ENCODE data around the gene SEMA6A. TPM values are rescaled to one million over a fixed set of nuclear protein-coding genes. Genes with fewer than 3 reads are reported as not detected.

SEMA6A gene
- polyA plus RNA-seq, 2 donors, result 1.4 to 1.6 TPM

DNA sequence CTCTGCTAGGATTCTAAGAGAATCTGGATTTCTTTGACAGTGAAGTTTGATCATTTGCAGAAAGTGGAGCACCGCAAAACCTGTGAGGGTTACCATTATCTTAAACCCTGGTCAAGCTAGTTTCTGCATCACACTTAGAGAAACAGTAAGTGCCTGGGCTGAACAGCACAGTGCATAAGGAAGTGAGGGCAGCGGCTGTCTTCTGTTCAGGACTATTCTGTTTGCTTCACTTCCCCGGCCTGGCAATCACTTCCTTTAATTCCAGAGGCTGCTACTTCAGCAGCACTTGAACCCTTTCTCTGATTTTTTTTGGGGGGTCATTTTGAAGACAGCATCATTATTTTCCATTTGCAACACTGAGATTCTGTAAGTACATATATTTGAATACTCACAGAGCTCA is 32.0 kb downstream of the SEMA6A start:
- Histone ChIP-seq H3K4me1 (ENCODE audit: control insufficient read depth in 2 of 2, insufficient read depth in 2 of 2, low read length in 1 of 2) (peaks cover 0 to 2% of the 10 kb centered on the region in 2 donors), H3K36me3 (ENCODE audit: control insufficient read depth in 2 of 2, insufficient read depth in 2 of 2, low read length in 1 of 2) (no peaks in the 10 kb centered on the region), H3K27ac (ENCODE audit: low read depth in 2 of 2, low read length in 1 of 2) (no peak overlapping the region), H3K27me3 (ENCODE audit: control insufficient read depth in 1 of 2, insufficient read depth in 2 of 2, low read length in 2 of 2) (no peaks in the 10 kb centered on the region), H3K9me3 (ENCODE audit: control insufficient read depth in 2 of 2, insufficient read depth in 1 of 2, low read depth in 1 of 2, low read length in 1 of 2) (peaks cover 3 to 14% of the 10 kb centered on the region in 2 donors), H3K4me3 (ENCODE audit: low read depth in 1 of 2, low read length in 2 of 2) (no peak overlapping the region)
- whole genome bisulfite sequencing, 2 donors, result 82 to 86% methylated on average over 3 of the region's 3 CpGs

DNA sequence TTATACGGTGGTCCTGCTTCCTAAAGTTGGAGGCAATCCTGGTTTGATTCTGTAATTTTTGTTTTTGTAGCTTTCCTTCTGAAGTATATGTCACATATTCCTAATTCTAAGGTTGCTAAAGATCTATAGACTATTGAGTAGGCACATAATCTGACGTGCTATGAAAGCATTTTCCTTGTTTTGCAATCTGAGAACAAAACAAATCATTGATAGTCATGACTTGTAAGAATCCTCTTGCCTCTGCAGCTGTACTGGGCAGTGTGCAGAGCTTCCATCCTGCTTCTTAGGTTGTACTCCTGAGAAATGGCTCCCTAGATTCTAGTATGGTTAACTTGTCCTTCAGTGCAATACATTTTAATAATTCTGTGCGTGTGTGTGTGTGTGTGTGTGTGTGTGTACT is 35.4 kb downstream of the SEMA6A start:
- Histone ChIP-seq H3K4me1 (ENCODE audit: control insufficient read depth in 2 of 2, insufficient read depth in 2 of 2, low read length in 1 of 2) (peaks cover 0 to 2% of the 10 kb centered on the region in 2 donors), H3K27ac (ENCODE audit: low read depth in 2 of 2, low read length in 1 of 2) (no peak overlapping the region), H3K4me3 (ENCODE audit: low read depth in 1 of 2, low read length in 2 of 2) (no peak overlapping the region), H3K27me3 (ENCODE audit: control insufficient read depth in 1 of 2, insufficient read depth in 2 of 2, low read length in 2 of 2) (no peaks in the 10 kb centered on the region), H3K36me3 (ENCODE audit: control insufficient read depth in 2 of 2, insufficient read depth in 2 of 2, low read length in 1 of 2) (no peaks in the 10 kb centered on the region), H3K9me3 (ENCODE audit: control insufficient read depth in 2 of 2, insufficient read depth in 1 of 2, low read depth in 1 of 2, low read length in 1 of 2) (no peaks in the 10 kb centered on the region)
- 79 to 90% methylated on average over 3 of the region's 3 CpGs for WGBS, 2 donors

DNA sequence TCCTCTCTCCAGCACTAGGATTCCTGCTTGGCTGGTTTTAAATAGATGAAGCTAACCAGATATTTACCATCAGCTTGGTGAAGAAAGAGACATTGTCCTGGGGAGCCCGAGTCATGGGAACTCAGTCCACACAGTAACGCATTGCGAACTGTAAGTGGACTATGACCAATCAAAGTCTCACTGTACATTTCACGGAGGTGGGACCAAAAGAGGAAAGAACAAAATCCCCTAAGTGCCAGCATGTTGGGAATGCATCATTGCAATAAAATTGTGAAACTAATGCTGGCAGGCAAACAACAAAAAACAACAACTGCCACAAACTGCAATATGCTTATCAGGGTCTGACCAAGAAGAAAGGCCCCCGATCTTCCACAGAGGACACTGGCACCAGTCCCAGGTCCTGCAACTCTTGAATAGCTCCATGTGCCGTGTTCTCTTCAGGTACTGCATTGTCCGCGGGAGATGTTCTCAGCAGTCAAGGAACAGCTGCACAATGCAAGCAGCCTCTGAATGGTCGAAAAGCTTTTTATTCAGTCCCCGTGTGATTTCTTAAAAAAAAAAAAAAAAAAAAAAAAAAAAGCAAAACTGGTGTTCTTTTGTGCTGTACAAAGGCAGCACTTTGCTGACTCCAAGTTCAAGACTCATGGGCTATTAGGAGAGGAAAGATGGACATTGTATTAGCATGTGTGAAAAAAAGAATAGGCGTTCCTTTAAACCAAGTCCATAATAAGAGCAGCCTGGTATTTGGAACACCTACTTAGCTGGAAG is 38.1 kb downstream of the SEMA6A start:
- Histone ChIP-seq H3K36me3 (ENCODE audit: control insufficient read depth in 2 of 2, insufficient read depth in 2 of 2, low read length in 1 of 2) (no peaks in the 10 kb centered on the region), H3K4me3 (ENCODE audit: low read depth in 1 of 2, low read length in 2 of 2) (no peak overlapping the region), H3K27me3 (ENCODE audit: control insufficient read depth in 1 of 2, insufficient read depth in 2 of 2, low read length in 2 of 2) (no peaks in the 10 kb centered on the region), H3K9me3 (ENCODE audit: control insufficient read depth in 2 of 2, insufficient read depth in 1 of 2, low read depth in 1 of 2, low read length in 1 of 2) (no peaks in the 10 kb centered on the region), H3K4me1 (ENCODE audit: control insufficient read depth in 2 of 2, insufficient read depth in 2 of 2, low read length in 1 of 2) (no peaks in the 10 kb centered on the region), H3K27ac (ENCODE audit: low read depth in 2 of 2, low read length in 1 of 2) (no peak overlapping the region)
- WGBS, 2 donors, result 70 to 79% methylated on average over 11 of the region's 11 CpGs

GRCh38 chr5:116534964-116535651 is 39.5 kb downstream of the SEMA6A start:
- Histone ChIP-seq H3K9me3 (ENCODE audit: control insufficient read depth in 2 of 2, insufficient read depth in 1 of 2, low read depth in 1 of 2, low read length in 1 of 2) (no peaks in the 10 kb centered on the region), H3K36me3 (ENCODE audit: control insufficient read depth in 2 of 2, insufficient read depth in 2 of 2, low read length in 1 of 2) (no peaks in the 10 kb centered on the region), H3K27me3 (ENCODE audit: control insufficient read depth in 1 of 2, insufficient read depth in 2 of 2, low read length in 2 of 2) (no peaks in the 10 kb centered on the region), H3K4me1 (ENCODE audit: control insufficient read depth in 2 of 2, insufficient read depth in 2 of 2, low read length in 1 of 2) (no peaks in the 10 kb centered on the region), H3K27ac (ENCODE audit: low read depth in 2 of 2, low read length in 1 of 2) (no peak overlapping the region), H3K4me3 (ENCODE audit: low read depth in 1 of 2, low read length in 2 of 2) (no peak overlapping the region)
- WGBS, 2 donors, result 87 to 90% methylated on average over 2 of the region's 2 CpGs

- Histone ChIP-seq H3K36me3 (ENCODE audit: control insufficient read depth in 2 of 2, insufficient read depth in 2 of 2, low read length in 1 of 2) (no peaks in the 10 kb centered on the region), H3K4me3 (ENCODE audit: low read depth in 1 of 2, low read length in 2 of 2) (no peak overlapping the region), H3K27me3 (ENCODE audit: control insufficient read depth in 1 of 2, insufficient read depth in 2 of 2, low read length in 2 of 2) (no peaks in the 10 kb centered on the region), H3K9me3 (ENCODE audit: control insufficient read depth in 2 of 2, insufficient read depth in 1 of 2, low read depth in 1 of 2, low read length in 1 of 2) (no peaks in the 10 kb centered on the region), H3K4me1 (ENCODE audit: control insufficient read depth in 2 of 2, insufficient read depth in 2 of 2, low read length in 1 of 2) (no peaks in the 10 kb centered on the region), H3K27ac (ENCODE audit: low read depth in 2 of 2, low read length in 1 of 2) (no peak overlapping the region)
- WGBS, 2 donors, result 31 to 37% methylated on average over 3 of the region's 3 CpGs
These were observed 41.7 kb downstream of the SEMA6A start for GRCh38 chr5:116532762-116533525.

DNA sequence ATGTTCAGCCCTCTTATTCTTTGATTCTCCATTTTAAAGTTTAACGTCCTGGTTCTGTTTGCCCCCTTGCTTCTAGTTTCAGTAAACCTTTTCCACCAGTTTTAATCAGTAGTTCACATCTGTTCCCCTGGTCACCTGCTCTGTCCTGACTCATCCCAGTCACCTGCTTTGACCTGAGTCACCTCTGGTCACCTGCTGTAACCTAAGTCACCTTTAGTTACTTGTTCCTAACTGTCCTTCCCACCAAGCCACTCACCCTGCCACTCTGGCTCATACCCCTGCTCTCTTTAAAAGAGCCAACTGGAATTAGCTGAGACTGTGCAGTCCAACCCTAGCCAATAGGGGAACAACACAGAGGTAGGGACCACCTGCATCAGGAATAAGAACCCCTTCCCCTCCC is 43.0 kb downstream of the SEMA6A start:
- no peak overlapping the region for H3K4me3 ChIP-seq (ENCODE audit: low read depth in 1 of 2, low read length in 2 of 2)
- no peak overlapping the region for H3K27ac ChIP-seq (ENCODE audit: low read depth in 2 of 2, low read length in 1 of 2)
- H3K4me1 ChIP-seq (ENCODE audit: control insufficient read depth in 2 of 2, insufficient read depth in 2 of 2, low read length in 1 of 2), result no peaks in the 10 kb centered on the region
- 67 to 76% methylated on average over 1 of the region's 1 CpG for WGBS, 2 donors
- H3K27me3 ChIP-seq (ENCODE audit: control insufficient read depth in 1 of 2, insufficient read depth in 2 of 2, low read length in 2 of 2), result no peaks in the 10 kb centered on the region
- H3K9me3 ChIP-seq (ENCODE audit: control insufficient read depth in 2 of 2, insufficient read depth in 1 of 2, low read depth in 1 of 2, low read length in 1 of 2), result no peaks in the 10 kb centered on the region
- H3K36me3 ChIP-seq (ENCODE audit: control insufficient read depth in 2 of 2, insufficient read depth in 2 of 2, low read length in 1 of 2), result no peaks in the 10 kb centered on the region

DNA sequence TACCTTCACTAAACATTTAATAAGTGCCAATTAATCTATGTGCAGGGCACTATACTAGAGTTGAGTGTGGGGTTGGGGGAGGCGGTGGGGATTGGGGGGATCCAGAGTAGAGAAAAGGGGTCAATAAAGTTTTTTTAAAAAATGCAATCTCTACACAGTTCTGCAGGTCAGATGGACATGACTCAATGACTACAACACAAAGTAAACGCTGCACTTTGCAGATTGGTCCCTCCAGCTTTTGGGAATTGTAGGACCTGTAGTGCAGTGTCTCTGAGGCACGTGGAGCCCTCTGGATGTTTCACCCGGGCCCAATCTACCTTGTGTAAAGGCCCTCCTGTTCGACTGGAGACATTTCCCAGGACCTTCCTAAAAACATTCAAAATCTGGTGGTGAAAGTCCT is 43.5 kb downstream of the SEMA6A start:
- WGBS, 2 donors, result 83 to 87% methylated on average over 5 of the region's 5 CpGs
- Histone ChIP-seq H3K4me3 (ENCODE audit: low read depth in 1 of 2, low read length in 2 of 2) (no peak overlapping the region), H3K9me3 (ENCODE audit: control insufficient read depth in 2 of 2, insufficient read depth in 1 of 2, low read depth in 1 of 2, low read length in 1 of 2) (no peaks in the 10 kb centered on the region), H3K4me1 (ENCODE audit: control insufficient read depth in 2 of 2, insufficient read depth in 2 of 2, low read length in 1 of 2) (no peaks in the 10 kb centered on the region), H3K36me3 (ENCODE audit: control insufficient read depth in 2 of 2, insufficient read depth in 2 of 2, low read length in 1 of 2) (no peaks in the 10 kb centered on the region), H3K27ac (ENCODE audit: low read depth in 2 of 2, low read length in 1 of 2) (no peak overlapping the region), H3K27me3 (ENCODE audit: control insufficient read depth in 1 of 2, insufficient read depth in 2 of 2, low read length in 2 of 2) (no peaks in the 10 kb centered on the region)

DNA sequence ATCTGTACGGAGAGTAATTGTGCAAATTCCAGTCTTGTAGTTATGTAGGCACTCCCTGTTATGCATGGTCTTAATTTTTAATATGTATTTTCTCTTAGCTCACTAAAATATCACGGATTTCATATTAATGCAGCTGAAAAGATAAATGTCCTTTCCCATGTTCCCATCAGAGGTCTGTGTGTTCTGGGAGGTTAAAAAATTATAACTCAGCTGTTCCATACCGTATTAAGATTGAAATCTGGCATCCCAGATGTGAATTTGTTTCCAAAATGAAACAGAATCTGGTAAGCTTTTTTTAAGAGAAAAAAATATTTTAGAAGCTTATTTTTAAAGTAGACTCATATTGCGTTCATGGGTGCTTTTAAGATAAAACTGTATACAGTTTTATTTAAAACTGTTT is 44.3 kb downstream of the SEMA6A start:
- no peak overlapping the region for H3K27ac ChIP-seq (ENCODE audit: low read depth in 2 of 2, low read length in 1 of 2)
- H3K4me3 ChIP-seq (ENCODE audit: low read depth in 1 of 2, low read length in 2 of 2), result no peak overlapping the region
- no peaks in the 10 kb centered on the region for H3K4me1 ChIP-seq (ENCODE audit: control insufficient read depth in 2 of 2, insufficient read depth in 2 of 2, low read length in 1 of 2)
- 77 to 82% methylated on average over 4 of the region's 4 CpGs for WGBS, 2 donors
- H3K27me3 ChIP-seq (ENCODE audit: control insufficient read depth in 1 of 2, insufficient read depth in 2 of 2, low read length in 2 of 2), result no peaks in the 10 kb centered on the region
- no peaks in the 10 kb centered on the region for H3K9me3 ChIP-seq (ENCODE audit: control insufficient read depth in 2 of 2, insufficient read depth in 1 of 2, low read depth in 1 of 2, low read length in 1 of 2)
- H3K36me3 ChIP-seq (ENCODE audit: control insufficient read depth in 2 of 2, insufficient read depth in 2 of 2, low read length in 1 of 2), result no peaks in the 10 kb centered on the region

DNA sequence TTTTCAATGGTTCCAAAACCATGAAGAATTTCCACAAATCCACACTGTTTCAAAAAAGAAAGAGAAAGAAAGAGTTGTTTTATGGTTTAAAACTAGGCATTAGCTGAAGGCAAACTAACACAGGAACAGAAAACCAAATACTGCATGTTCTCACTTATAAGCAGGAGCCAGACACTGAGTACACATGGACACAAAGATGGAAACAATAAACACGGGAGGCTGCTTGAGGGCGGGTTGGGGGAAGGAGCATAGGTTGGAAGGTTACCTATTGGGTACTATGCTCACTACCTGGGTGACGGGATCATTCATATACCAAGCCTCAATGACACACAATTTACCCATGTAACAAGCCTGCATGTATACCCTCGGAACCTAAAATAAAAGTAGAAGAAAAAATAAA is 45.0 kb downstream of the SEMA6A start:
- WGBS, 2 donors, result 75 to 83% methylated on average over 4 of the region's 4 CpGs
- Histone ChIP-seq H3K4me1 (ENCODE audit: control insufficient read depth in 2 of 2, insufficient read depth in 2 of 2, low read length in 1 of 2) (no peaks in the 10 kb centered on the region), H3K9me3 (ENCODE audit: control insufficient read depth in 2 of 2, insufficient read depth in 1 of 2, low read depth in 1 of 2, low read length in 1 of 2) (no peaks in the 10 kb centered on the region), H3K4me3 (ENCODE audit: low read depth in 1 of 2, low read length in 2 of 2) (no peak overlapping the region), H3K27me3 (ENCODE audit: control insufficient read depth in 1 of 2, insufficient read depth in 2 of 2, low read length in 2 of 2) (no peaks in the 10 kb centered on the region), H3K27ac (ENCODE audit: low read depth in 2 of 2, low read length in 1 of 2) (no peak overlapping the region), H3K36me3 (ENCODE audit: control insufficient read depth in 2 of 2, insufficient read depth in 2 of 2, low read length in 1 of 2) (no peaks in the 10 kb centered on the region)
